GM19452 (cell line): Measurements from ENCODE around the gene RNASE9.
"Not testable (repeated sequence)": the region's sequence is repeated elsewhere in the genome, so short reads cannot be mapped to it uniquely, and the experiment has no call there.

ENCODE experiments used
- ATAC-seq: cut with Tn5 transposase; IDR thresholded peaks from one replicate; pipeline ENCODE4 v1.9.1; 2021; ENCODE audit not compliant: unreplicated experiment

Gene RNASE9

GRCh38 chr14:20560961-20561360 is at the start of gene RNASE9:
RNASE9 (minus strand) TSS chr14:20561047.
- ATAC-seq = no peak

GRCh38 chr14:20610002-20610765 is 49.3 kb upstream of the RNASE9 start:
- ATAC-seq = no peak

- no peak for ATAC-seq
Observed at GRCh38 chr14:20609215-20610001, 48.6 kb upstream of the RNASE9 start.

DNA sequence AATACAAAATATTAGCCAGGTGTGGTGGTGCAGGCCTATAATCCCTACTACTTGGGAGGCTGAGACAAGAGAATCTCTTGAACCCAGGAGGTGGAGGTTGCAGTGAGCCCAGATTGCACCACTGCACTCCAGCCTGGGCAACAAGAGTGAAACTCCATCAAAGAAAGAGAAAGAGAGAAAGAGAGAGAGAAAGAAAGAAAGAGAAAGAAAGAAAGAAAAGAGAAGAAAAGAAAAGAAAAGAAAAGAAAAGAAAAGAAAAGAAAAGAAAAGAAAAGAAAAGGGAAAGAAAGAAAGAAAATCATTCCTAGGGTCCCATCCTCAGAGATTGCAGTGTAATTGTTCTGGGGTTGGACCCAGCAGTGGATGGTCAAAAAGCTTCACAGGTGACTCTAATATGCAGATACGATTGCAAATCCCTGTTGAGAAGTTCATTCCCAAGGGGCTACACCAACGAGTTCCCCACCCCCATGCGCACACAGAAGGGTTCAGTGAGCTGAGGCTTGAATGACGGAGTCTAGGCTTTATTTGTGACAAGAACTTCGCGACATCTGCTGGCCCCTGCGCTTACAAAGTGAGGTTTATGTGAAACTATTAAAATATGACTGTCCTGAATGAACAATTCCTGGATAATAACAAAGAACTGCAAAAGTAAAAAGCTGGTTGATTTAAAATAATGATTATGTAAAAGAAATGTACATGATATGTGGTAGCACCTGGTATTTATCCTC is 47.7 kb upstream of the RNASE9 start:
- no peak for ATAC-seq

DNA sequence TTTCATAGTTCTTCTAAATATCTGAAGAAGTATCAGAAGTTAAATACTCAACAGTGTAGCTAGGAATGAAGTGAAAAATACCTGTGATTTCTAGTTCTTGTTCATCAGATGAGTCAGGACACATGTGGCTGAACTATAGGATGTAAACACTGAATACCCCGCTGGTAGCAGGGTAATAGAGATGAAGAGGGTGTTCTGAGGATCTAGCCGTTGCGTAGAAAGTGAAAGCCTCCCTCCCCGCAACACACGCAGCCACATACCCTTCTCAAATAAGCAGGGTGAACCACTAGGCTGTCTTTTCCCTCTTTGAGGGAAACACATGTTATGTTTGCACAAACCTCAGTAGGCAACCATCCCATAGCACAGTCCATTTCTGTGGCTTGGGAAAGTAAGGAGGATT is 46.8 kb upstream of the RNASE9 start:
- no peak for ATAC-seq

- no peak for ATAC-seq
Observed at GRCh38 chr14:20606902-20607242, 46.0 kb upstream of the RNASE9 start.

- no peak for ATAC-seq
Observed at GRCh38 chr14:20606190-20606901, 45.5 kb upstream of the RNASE9 start.

DNA sequence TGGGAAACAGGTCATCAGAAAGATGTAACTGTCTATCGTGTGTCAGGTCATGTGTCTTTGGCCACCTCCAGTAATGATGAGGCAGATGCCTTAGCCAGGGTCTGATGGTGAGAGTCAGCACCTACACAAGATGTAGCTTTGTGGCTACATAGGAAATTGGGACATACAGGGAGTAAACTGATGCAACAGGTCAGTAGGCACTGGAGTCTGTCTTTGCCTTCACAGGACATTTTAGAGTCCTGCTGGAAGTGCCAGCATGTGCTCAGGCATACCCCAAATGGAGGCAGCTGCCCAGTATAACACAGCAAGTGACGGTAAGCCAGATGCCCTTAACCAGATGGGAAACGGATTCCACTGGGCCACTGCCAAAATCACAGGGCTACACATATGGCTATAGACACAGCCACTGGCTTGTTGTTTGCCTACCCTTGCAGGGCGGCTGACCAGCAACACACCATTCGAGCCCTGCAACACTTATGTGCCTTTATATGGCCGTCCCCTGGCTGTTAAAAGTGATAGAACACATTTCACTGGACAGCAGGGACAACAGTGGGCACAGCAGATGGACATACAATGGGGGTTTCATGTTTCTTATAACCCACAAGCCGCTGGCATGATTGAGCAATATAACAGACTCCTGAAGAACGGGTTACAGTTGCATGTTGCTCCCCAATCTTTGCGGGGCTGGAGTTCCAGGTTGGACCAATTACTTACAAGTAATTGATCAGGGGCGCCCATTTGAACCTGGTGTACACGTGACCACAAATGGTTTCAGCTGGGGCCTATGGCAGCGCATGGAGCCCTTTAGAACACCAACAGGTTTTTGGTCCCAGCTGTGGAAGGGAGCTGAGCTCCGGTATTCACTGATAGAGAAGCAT is 43.2 kb upstream of the RNASE9 start:
- ATAC-seq = no peak

- no peak for ATAC-seq
Observed at GRCh38 chr14:20602583-20602982, 41.7 kb upstream of the RNASE9 start.

- no peak for ATAC-seq
Observed at GRCh38 chr14:20601522-20601921, 40.7 kb upstream of the RNASE9 start.

DNA sequence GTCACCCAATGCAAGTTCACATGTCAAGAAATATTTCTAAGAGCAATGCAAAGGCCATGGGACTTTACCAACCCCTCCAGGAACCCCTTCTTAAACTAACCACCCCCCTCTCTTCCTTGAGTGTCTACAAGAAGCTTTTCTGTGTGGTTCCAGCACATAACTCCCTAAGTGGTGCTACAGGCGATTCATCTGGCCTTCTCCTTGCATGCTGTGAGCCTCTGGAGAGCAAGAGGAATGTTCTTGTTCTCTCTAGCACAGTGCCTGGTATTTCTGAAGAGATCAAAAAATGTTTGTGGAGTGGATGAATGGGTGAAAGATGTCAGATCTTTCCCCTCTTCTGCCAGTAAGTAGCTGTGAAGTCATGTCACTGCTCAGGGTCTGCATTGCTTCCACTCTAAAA is 36.3 kb upstream of the RNASE9 start:
- no peak for ATAC-seq

GRCh38 chr14:20595726-20596125 is 34.9 kb upstream of the RNASE9 start:
- ATAC-seq = not testable (repeated sequence)

DNA sequence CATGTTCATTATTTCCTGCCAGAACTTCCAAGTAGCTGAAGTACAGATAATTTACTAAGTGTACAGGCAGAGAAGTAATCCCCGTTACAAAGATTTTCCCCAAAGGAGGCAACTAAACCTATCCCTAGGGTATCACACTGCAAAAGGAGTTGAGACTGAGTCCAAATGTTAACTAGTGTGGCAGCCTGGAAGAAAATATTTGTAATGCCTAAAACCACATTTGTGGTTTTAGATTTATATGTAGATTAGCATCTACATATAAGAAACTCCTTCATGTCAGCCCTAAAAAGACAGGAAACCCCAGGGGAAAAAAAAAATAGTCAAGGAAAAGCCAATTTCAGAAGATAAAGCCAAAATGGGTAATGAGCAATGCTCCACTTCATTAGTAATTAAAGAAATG is 31.7 kb upstream of the RNASE9 start:
- ATAC-seq = no peak

GRCh38 chr14:20591235-20591634 is 30.4 kb upstream of the RNASE9 start, which contains the start of gene RNASE12:
RNASE12 (minus strand) TSS chr14:20591376; CDS start chr14:20590723, 653 bp downstream.
- no peak for ATAC-seq

GRCh38 chr14:20587489-20588154 is 26.8 kb upstream of the RNASE9 start, which contains the start of gene RNASE11:
RNASE11 (minus strand) TSS chr14:20588001.
- no peak for ATAC-seq

- ATAC-seq = no peak
Observed at GRCh38 chr14:20583908-20584307, 23.1 kb upstream of the RNASE9 start.

GRCh38 chr14:20583142-20583541 is 22.3 kb upstream of the RNASE9 start:
- no peak for ATAC-seq

DNA sequence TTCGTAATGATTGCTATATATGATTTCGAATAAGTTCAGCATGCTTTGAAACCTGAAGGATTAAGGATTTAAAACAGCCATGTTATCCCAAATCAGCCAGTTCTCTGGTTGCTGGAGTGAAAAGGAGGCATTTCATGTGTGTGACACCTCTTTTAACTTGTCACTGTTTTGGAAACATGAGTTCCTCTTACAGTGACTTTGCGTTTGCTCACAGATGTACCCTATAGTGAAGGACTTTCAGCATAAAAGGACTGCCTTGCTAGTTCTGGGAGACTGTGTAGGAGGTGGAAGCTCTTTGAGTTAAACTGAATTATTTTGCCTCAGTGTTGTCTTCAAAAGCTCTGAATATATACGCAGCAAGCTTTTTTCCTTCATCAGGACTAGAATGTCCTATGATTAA is 19.4 kb upstream of the RNASE9 start:
- no peak for ATAC-seq

- ATAC-seq = no peak
Observed at GRCh38 chr14:20578784-20579502, 18.1 kb upstream of the RNASE9 start.
